ENCODE results near the gene FCAMR. TPM values are rescaled to one million over a fixed set of nuclear protein-coding genes. Genes with fewer than 3 reads are reported as not detected.

FCAMR gene
- total RNA-seq, 1 experiment from 2014 or later: not detected

- DNase-seq (ENCODE audit: extremely low read depth, low read depth): peak; percentile 86
These were observed 57.7 kb downstream of the FCAMR start for GRCh38 chr1:206912445-206913095.

GRCh38 chr1:206911064-206911663 is 59.1 kb downstream of the FCAMR start:
- peak; percentile 51 for DNase-seq (ENCODE audit: extremely low read depth, low read depth)

GRCh38 chr1:206909883-206910318 is 60.4 kb downstream of the FCAMR start:
- DNase-seq (ENCODE audit: extremely low read depth, low read depth): no peak

- no peak for DNase-seq (ENCODE audit: extremely low read depth, low read depth)
These were observed 60.9 kb downstream of the FCAMR start for GRCh38 chr1:206909161-206909882.

GRCh38 chr1:206908038-206908437 is 62.2 kb downstream of the FCAMR start:
- no peak for DNase-seq (ENCODE audit: extremely low read depth, low read depth)

Other genes starting within 250 kb of the FCAMR start
- not detected in 2 replicates for gene IL19, start 199.7 kb downstream of the FCAMR start, total RNA-seq (2014; rRNA removed; shearing (Covaris generic))
- not detected in 2 replicates for gene IL10, start 198.0 kb downstream of the FCAMR start, total RNA-seq (2014; rRNA removed; shearing (Covaris generic))
- gene IL20, start 104.8 kb downstream of the FCAMR start, total RNA-seq (2014; rRNA removed; shearing (Covaris generic)): not detected in 2 replicates
- not detected in 2 replicates for gene IL24, start 73.0 kb downstream of the FCAMR start, total RNA-seq (2014; rRNA removed; shearing (Covaris generic))
- gene FCMR, start 48.5 kb downstream of the FCAMR start, total RNA-seq (2014; rRNA removed; shearing (Covaris generic)): not detected in 2 replicates
- gene PIGR, start 24.0 kb downstream of the FCAMR start, total RNA-seq (2014; rRNA removed; shearing (Covaris generic)): not detected in 2 replicates
- gene C1orf116, start 62.3 kb upstream of the FCAMR start, total RNA-seq (2014; rRNA removed; shearing (Covaris generic)): not detected in 2 replicates
- gene YOD1, start 80.7 kb upstream of the FCAMR start, total RNA-seq (2014; rRNA removed; shearing (Covaris generic)): 27.9 and 31.9 TPM in 2 replicates
- gene PFKFB2, start 82.8 kb upstream of the FCAMR start, total RNA-seq (2014; rRNA removed; shearing (Covaris generic)): 4.3 and 4.4 TPM in 2 replicates
- not detected in 2 replicates for gene C4BPB, start 118.4 kb upstream of the FCAMR start, total RNA-seq (2014; rRNA removed; shearing (Covaris generic))
- not detected in 2 replicates for gene C4BPA, start 133.8 kb upstream of the FCAMR start, total RNA-seq (2014; rRNA removed; shearing (Covaris generic))

Measured in NCI-H460 (cell line).